ENCODE results near the gene PANK1. TPM values are rescaled to one million over a fixed set of nuclear protein-coding genes. Genes with fewer than 3 reads are reported as not detected.

The PANK1 gene
- total RNA-seq, 3 donors from 2014 or later, result 23.2 to 67.4 (median 24.1) TPM

DNA sequence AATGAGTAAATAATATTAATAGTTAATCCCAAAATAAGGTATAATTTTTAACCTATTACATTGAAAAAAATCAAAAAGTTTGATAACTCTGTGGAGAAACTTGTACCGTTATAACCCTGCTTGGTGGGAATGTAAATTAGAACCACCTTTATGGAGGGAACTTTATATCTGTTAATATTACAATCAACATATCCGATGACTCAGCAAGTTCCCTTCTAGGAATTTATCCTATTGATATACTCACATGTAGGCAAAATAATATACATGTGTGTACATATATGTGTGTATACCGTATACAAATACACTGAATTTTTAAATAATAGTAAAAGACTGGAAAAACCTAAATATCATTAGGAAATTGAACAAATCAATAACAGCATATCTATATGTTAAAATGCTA lies 54.7 kb downstream of the PANK1 start:
- DNase-seq (no peak), ATAC-seq (no peak)
- Histone ChIP-seq H3K36me3 (ENCODE audit: low read depth) (no peaks in the 10 kb centered on the region), H3K9me3 (no peaks in the 10 kb centered on the region), H3K4me1 (ENCODE audit: low read depth) (no peaks in the 10 kb centered on the region), H3K4me3 (no peak overlapping the region)
- TF ChIP-seq, protein P1, sequence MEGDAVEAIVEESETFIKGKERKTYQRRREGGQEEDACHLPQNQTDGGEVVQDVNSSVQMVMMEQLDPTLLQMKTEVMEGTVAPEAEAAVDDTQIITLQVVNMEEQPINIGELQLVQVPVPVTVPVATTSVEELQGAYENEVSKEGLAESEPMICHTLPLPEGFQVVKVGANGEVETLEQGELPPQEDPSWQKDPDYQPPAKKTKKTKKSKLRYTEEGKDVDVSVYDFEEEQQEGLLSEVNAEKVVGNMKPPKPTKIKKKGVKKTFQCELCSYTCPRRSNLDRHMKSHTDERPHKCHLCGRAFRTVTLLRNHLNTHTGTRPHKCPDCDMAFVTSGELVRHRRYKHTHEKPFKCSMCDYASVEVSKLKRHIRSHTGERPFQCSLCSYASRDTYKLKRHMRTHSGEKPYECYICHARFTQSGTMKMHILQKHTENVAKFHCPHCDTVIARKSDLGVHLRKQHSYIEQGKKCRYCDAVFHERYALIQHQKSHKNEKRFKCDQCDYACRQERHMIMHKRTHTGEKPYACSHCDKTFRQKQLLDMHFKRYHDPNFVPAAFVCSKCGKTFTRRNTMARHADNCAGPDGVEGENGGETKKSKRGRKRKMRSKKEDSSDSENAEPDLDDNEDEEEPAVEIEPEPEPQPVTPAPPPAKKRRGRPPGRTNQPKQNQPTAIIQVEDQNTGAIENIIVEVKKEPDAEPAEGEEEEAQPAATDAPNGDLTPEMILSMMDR (IDR thresholded peaks at IDR 0.05), result no peak
- intact Hi-C loops (cut with DNase I, micrococcal nuclease), result no loop called here

DNA sequence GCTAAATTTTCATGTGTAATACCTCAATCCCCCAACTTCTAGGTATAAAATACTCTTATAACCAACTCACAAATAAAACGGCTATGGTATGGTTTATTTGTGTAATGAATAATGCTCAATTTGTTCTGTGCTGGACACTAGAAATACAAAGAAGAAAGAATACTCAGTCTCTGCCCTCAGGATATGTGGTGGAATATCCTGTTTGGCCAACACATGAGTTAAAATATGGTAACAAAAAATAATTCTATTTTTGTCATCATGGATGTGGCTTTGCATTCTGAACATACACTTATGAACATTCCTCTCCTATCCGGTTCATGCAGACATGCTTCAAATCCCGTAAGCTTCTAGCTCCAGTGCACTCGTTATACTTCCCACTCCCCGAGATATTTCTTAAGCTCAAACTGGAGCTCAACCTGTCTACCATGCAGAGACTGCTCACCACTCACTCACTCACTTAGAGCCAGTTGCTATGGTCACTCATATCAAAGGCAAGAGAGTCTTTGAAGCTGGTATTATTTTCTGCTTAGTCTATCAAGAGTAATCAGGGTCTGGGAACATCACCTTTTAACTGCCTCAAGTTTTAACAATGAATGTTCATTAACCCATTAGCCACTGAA lies 55.8 kb downstream of the PANK1 start:
- no peaks in the 10 kb centered on the region for H3K36me3 ChIP-seq (ENCODE audit: low read depth)
- no peak overlapping the region for H3K4me3 ChIP-seq
- DNase-seq (no peak), ATAC-seq (no peak)
- TF ChIP-seq, protein P1 (IDR thresholded peaks at IDR 0.05), result no peak
- no peaks in the 10 kb centered on the region for H3K9me3 ChIP-seq
- intact Hi-C loops (cut with DNase I, micrococcal nuclease), result no loop called here
- no peaks in the 10 kb centered on the region for H3K4me1 ChIP-seq (ENCODE audit: low read depth)

DNA sequence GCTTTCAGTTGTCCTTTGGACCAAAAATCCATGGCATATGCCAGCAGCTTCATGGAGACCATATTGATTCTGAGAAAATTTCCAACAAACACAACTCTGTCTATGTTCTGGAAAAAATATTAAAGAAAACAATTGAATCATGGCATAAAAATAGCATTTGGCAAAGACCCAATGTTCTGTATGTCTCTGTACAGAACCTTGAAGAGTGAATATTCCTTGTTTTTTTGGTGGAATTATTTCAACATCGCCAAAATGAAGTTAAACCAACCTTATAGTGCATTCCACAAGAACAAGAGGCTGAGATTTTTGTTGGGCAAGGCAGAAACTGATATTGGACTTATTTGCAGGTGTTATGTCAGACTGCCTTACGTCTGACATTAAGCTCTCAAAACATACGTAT lies 56.4 kb downstream of the PANK1 start:
- TF ChIP-seq, protein P1 (IDR thresholded peaks at IDR 0.05), result no peak
- DNase-seq (no peak), ATAC-seq (no peak)
- Histone ChIP-seq H3K4me1 (ENCODE audit: low read depth) (no peaks in the 10 kb centered on the region), H3K9me3 (no peaks in the 10 kb centered on the region), H3K4me3 (no peak overlapping the region), H3K36me3 (ENCODE audit: low read depth) (no peaks in the 10 kb centered on the region)
- intact Hi-C loops (cut with DNase I, micrococcal nuclease), result no loop called here

DNA sequence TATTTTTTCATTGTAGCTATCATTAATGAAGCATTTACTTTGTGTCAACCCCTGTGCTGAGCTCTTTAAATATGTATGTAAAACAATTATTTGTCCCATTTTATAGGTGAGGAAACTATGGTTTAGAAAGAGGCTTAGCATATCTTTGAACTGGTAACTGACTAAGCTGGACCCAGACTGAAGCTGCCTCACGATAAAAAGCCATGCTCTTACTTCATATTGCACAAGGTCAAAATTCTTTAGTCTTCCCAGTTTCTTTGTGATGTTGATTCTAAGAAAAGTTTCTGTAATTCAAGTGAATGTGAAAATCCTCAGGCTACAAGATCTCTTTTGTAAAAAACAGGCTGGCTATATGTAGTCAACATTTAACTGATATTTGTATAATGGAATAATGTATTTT lies 63.0 kb downstream of the PANK1 start:
- ATAC-seq (no peak), DNase-seq (no peak)
- TF ChIP-seq, protein P1 (IDR thresholded peaks at IDR 0.05), result no peak
- no peaks in the 10 kb centered on the region for H3K36me3 ChIP-seq (ENCODE audit: low read depth)
- H3K9me3 ChIP-seq, result no peaks in the 10 kb centered on the region
- H3K4me1 ChIP-seq (ENCODE audit: low read depth), result no peaks in the 10 kb centered on the region
- intact Hi-C loops (cut with DNase I, micrococcal nuclease), result no loop called here
- H3K4me3 ChIP-seq, result no peak overlapping the region

DNA sequence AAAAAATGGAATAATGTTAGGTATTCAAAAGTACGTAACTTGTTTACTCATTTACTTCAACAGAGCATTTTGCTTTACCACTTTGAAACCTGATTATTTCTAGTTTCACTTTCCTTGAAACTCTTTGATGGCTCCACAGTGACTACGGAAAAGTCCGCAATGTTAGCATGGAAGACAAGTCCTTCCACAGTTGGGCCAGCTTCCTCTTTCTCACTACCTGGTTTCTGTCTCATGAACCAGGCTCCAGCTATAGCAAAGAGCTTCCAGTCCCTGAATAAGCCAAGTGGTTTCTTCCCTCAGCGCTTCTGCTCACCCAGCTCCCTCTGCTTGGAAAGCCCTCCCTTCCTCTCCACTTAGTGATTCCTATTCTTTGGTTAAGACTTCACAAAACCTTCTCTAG lies 64.8 kb downstream of the PANK1 start:
- no peak for ATAC-seq

More for the DNA sequence above, 64.8 kb downstream of the PANK1 start:
- intact Hi-C loops (cut with DNase I, micrococcal nuclease), result no loop called here
- no peak overlapping the region for H3K4me3 ChIP-seq
- DNase-seq, result no peak
- H3K4me1 ChIP-seq (ENCODE audit: low read depth), result no peaks in the 10 kb centered on the region
- TF ChIP-seq, protein P1 (IDR thresholded peaks at IDR 0.05), result no peak
- H3K9me3 ChIP-seq, result no peaks in the 10 kb centered on the region
- H3K36me3 ChIP-seq (ENCODE audit: low read depth), result no peaks in the 10 kb centered on the region
